Measurements from ENCODE around the gene KCNJ2.

GRCh38 chr17:70181376-70181775 is 12.0 kb downstream of the KCNJ2 start:
- TF ChIP-seq CTCF (IDR thresholded peaks at IDR 0.05) (no peak), POLR2A (IDR thresholded peaks at IDR 0.05) (no peak)

Measured in vagina (tissue), 2 donors.